Aorta (tissue), 5 donors: ENCODE measurements around the gene ADGRL1. TPM values are rescaled to one million over a fixed set of nuclear protein-coding genes. Genes with fewer than 3 reads are reported as not detected.
"Not testable (repeated sequence)": the region's sequence is repeated elsewhere in the genome, so short reads cannot be mapped to it uniquely, and the experiment has no call there.

Source experiments
- ATAC-seq: fragments of 200-7000 bp; cut with Tn5 transposase; one replicate; pipeline ENCODE4 v1.9.1; 2022; ENCODE audit warnings: moderate library complexity; ENCODE audit not compliant: low FRiP score
- DNase-seq, 2 donors: peaks; one replicate each; pipeline ENCODE4 v3.0.0-alpha.2; 2020
- H3K27ac ChIP-seq, 2 donors: one replicate each; pipeline ENCODE4 v1.5.1; 2013; ENCODE audit warnings: low read length in 2 of 2, mild to moderate bottlenecking in 2 of 2, moderate library complexity in 2 of 2, control low read depth in 1 of 2, inconsistent platforms in 1 of 2, low read depth in 1 of 2
- H3K27me3 ChIP-seq, 2 donors: one replicate each; pipeline ENCODE4 v1.6.1; 2013; ENCODE audit warnings: control low read depth in 1 of 2, low read length in 1 of 2, mild to moderate bottlenecking in 1 of 2, moderate library complexity in 1 of 2; ENCODE audit not compliant: insufficient read depth in 2 of 2, control insufficient read depth in 1 of 2
- H3K36me3 ChIP-seq, 2 donors: one replicate each; pipeline ENCODE4 v1.6.1; 2013; ENCODE audit warnings: control low read depth in 1 of 2, low read length in 1 of 2, mild to moderate bottlenecking in 1 of 2; ENCODE audit not compliant: insufficient read depth in 2 of 2, control insufficient read depth in 1 of 2
- H3K4me1 ChIP-seq, 2 donors: one replicate each; pipeline ENCODE4 v1.6.1; 2013; ENCODE audit warnings: low read length in 2 of 2, control low read depth in 1 of 2, mild to moderate bottlenecking in 1 of 2, moderate library complexity in 1 of 2; ENCODE audit not compliant: insufficient read depth in 2 of 2, control insufficient read depth in 1 of 2
- H3K4me3 ChIP-seq, 2 donors: one replicate each; pipeline ENCODE4 v1.5.1; 2013; ENCODE audit warnings: low read length in 2 of 2, control low read depth in 1 of 2, mild to moderate bottlenecking in 1 of 2
- H3K9me3 ChIP-seq: one replicate; pipeline ENCODE4 v1.6.1; 2013; ENCODE audit warnings: mild to moderate bottlenecking, low read length; ENCODE audit not compliant: control insufficient read depth
- WGBS, 2 donors: extraction: QIAGEN DNeasy Blood & Tissue Kit; methylation state at CpG; one replicate each; pipeline ENCODE4 v1.1.7; 2013; 5-methylcytosine and 5-hydroxymethylcytosine counted together
- intact Hi-C, 2 donors: fragments of 100-400 bp; cut with DNase I; formaldehyde crosslinking; loops; one replicate each; pipeline versions ENCODE4 v1.14.2 to v1.15.0; 2022
- polyA plus RNA-seq, 2 donors: library from polyadenylated mRNA; stranded (reverse); fragments of 200-250 nt; gene quantifications; one replicate each; pipeline ENCODE4 v1.2.3, GENCODE V29; 2013
- total RNA-seq, 2 donors: library from RNA; stranded (reverse); fragmentation: NEBNext Ultra II Directional; extraction: Animal tissue kit (Norgen Biotek cat#: 25700); gene quantifications; one replicate each; pipeline ENCODE4 v1.2.1, GENCODE V29; 2021
- donor health status: healthy with polysubstance abuse.
- donor health status: Bipolar disorder and iron deficiency.
- donor health status: DM: no; HTN: no; CAD: no.
- donor health status: DM: no; HTN: no; CAD: no.
- donor health status: DM: yes; HTN: yes; CAD: no.

ADGRL1 gene
- total and polyA plus RNA-seq, 4 donors: 5.3 to 26.3 (median 8.7) TPM

GRCh38 chr19:14248578-14249011 is 42.6 kb upstream of the ADGRL1 start:
- Histone ChIP-seq H3K27me3 (no peaks in the 10 kb centered on the region), H3K36me3 (no peaks in the 10 kb centered on the region), H3K27ac (no peak overlapping the region), H3K4me3 (peak overlapping the region; percentile 30 to 31), H3K9me3 (no peaks in the 10 kb centered on the region), H3K4me1 (no peaks in the 10 kb centered on the region)
- intact Hi-C loops: no loop called here
- DNase-seq: peak in 1 of 2 donors; percentile 58
- 1% methylated on average over 14 to 20 of the region's 20 CpGs for WGBS, 2 donors
- peak; percentile 81 for ATAC-seq

- intact Hi-C loops, H3K27ac ChIP-seq, H3K4me3 ChIP-seq, H3K36me3 ChIP-seq, H3K27me3 ChIP-seq, H3K4me1 ChIP-seq, DNase-seq, H3K9me3 ChIP-seq: not testable (repeated sequence)
- 5 to 9% methylated on average over 30 to 38 of the region's 38 CpGs for WGBS, 2 donors
- ATAC-seq: peak; percentile 54
These were observed 41.8 kb upstream of the ADGRL1 start for GRCh38 chr19:14247548-14248471.

GRCh38 chr19:14247205-14247547 is 41.2 kb upstream of the ADGRL1 start:
- ATAC-seq, DNase-seq, H3K4me1 ChIP-seq, H3K36me3 ChIP-seq, H3K27me3 ChIP-seq, H3K27ac ChIP-seq, H3K4me3 ChIP-seq, H3K9me3 ChIP-seq, intact Hi-C loops: not testable (repeated sequence)
- WGBS, 2 donors: 55 to 60% methylated on average over 6 of the region's 6 CpGs

GRCh38 chr19:14244393-14244792 is 38.4 kb upstream of the ADGRL1 start:
- H3K4me1 ChIP-seq, H3K27ac ChIP-seq, H3K27me3 ChIP-seq, H3K9me3 ChIP-seq, intact Hi-C loops, H3K36me3 ChIP-seq, ATAC-seq, H3K4me3 ChIP-seq, DNase-seq: not testable (repeated sequence)
- WGBS, 2 donors: 76 to 77% methylated on average over 5 of the region's 5 CpGs

GRCh38 chr19:14243718-14244117 is 37.7 kb upstream of the ADGRL1 start:
- H3K27ac ChIP-seq, DNase-seq, H3K4me3 ChIP-seq, ATAC-seq, H3K4me1 ChIP-seq, H3K27me3 ChIP-seq, intact Hi-C loops, H3K9me3 ChIP-seq, H3K36me3 ChIP-seq: not testable (repeated sequence)
- 91 to 93% methylated on average over 12 of the region's 12 CpGs for WGBS, 2 donors

GRCh38 chr19:14237014-14237941 is 31.3 kb upstream of the ADGRL1 start:
- H3K4me1 ChIP-seq: no peaks in the 10 kb centered on the region
- 86 to 91% methylated on average over 5 of the region's 5 CpGs for WGBS, 2 donors
- DNase-seq (no peak), ATAC-seq (no peak)
- intact Hi-C loops: no loop called here
- H3K9me3 ChIP-seq: peaks cover 7% of the 10 kb centered on the region
- H3K27me3 ChIP-seq: no peaks in the 10 kb centered on the region
- H3K36me3 ChIP-seq: no peaks in the 10 kb centered on the region
- no peak overlapping the region for H3K4me3 ChIP-seq
- H3K27ac ChIP-seq: no peak overlapping the region

GRCh38 chr19:14232945-14233344 is 27.0 kb upstream of the ADGRL1 start:
- H3K4me1 ChIP-seq, ATAC-seq, H3K36me3 ChIP-seq, H3K27me3 ChIP-seq, intact Hi-C loops, DNase-seq, H3K9me3 ChIP-seq, H3K4me3 ChIP-seq, H3K27ac ChIP-seq: not testable (repeated sequence)
- WGBS, 2 donors: 93 to 95% methylated on average over 2 to 4 of the region's 4 CpGs

GRCh38 chr19:14228446-14229071 is 22.6 kb upstream of the ADGRL1 start:
- H3K27me3 ChIP-seq, H3K27ac ChIP-seq, H3K9me3 ChIP-seq, ATAC-seq, H3K4me1 ChIP-seq, H3K36me3 ChIP-seq, intact Hi-C loops, DNase-seq, H3K4me3 ChIP-seq: not testable (repeated sequence)
- WGBS, 2 donors: 32 to 41% methylated on average over 14 to 15 of the region's 17 CpGs
